AG20443 (cell line): ENCODE results near the gene FH.

ENCODE experiments used
- DNase-seq: peaks from one replicate; pipeline ENCODE4 v3.0.0; 2012; ENCODE audit warnings: low spot score, mixed read lengths

FH gene

DNA sequence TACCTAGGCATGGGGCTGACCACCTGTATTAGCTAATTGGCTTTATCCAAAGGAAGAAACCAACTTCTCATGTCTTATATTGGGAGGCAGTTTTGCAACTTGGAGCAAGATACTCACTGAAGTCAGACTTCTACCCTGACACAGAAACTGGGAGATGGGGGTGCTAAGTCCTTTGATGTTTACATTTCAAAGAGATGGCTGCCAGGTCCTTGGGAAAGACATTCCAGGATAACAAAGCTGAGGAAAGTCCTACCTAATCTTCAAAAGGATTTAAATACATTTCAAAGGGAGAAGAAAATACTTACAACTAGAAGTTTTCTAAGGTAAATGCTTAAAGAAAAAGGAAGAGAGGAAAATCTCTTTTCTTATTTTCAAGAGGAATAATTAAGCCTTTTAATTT lies 62.1 kb downstream of the FH start:
- no peak for DNase-seq

DNA sequence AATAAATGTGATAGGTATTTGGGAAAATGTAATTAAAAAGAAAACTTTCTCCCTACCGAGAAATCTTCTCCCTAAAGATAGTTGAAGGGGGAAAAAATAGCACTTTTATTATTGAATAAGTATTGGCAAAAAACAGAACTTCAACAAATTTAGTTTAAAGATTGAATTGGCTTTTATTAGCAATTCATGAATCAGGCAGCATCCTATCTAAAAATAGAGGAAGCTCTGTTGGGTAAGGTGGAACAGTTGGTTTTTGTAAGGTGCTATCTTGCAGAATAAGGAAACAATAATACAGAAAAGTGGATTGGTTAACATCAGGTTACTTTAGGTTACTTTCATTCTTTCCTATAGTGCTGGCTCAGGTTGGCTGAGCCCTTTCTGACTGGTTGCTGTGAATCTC lies 62.8 kb downstream of the FH start:
- no peak for DNase-seq

- DNase-seq = no peak
These were observed 65.8 kb downstream of the FH start for GRCh38 chr1:241453732-241454131.

GRCh38 chr1:241451956-241452355 lies 67.6 kb downstream of the FH start:
- DNase-seq = no peak
